Measurements from ENCODE around the gene KRTCAP2. TPM values are rescaled to one million over a fixed set of nuclear protein-coding genes. Genes with fewer than 3 reads are reported as not detected.

KRTCAP2 gene
- total RNA-seq, 1 donor from 2014 or later, result 232 TPM

Other genes with a start within 250 kb of the KRTCAP2 start
- gene PMVK, start 236.6 kb downstream of the KRTCAP2 start, total RNA-seq, result 7.6 and 13.9 TPM in 2 replicates
- 83.9 and 85.2 TPM in 2 replicates for gene PBXIP1, start 217.2 kb downstream of the KRTCAP2 start, total RNA-seq
- gene PYGO2, start 211.5 kb downstream of the KRTCAP2 start, total RNA-seq, result 20.5 and 42.5 TPM in 2 replicates
- 175 and 321 TPM in 2 replicates for gene SHC1, start 202.6 kb downstream of the KRTCAP2 start, total RNA-seq
- 30.4 and 54.5 TPM in 2 replicates for gene CKS1B, start 198.6 kb downstream of the KRTCAP2 start, total RNA-seq
- gene FLAD1, start 190.0 kb downstream of the KRTCAP2 start, total RNA-seq, result 18.3 and 24.2 TPM in 2 replicates
- gene LENEP, start 179.7 kb downstream of the KRTCAP2 start, total RNA-seq, result 0.40 and 0.44 TPM in 2 replicates
- gene ZBTB7B, start 170.5 kb downstream of the KRTCAP2 start, total RNA-seq, result 7.4 and 10.3 TPM in 2 replicates
- gene DCST2, start 139.5 kb downstream of the KRTCAP2 start, total RNA-seq, result 0.20 TPM in 1 of 2 replicates, not detected in the other
- not detected in 2 replicates for gene DCST1, start 139.5 kb downstream of the KRTCAP2 start, total RNA-seq
- gene ADAM15, start 122.0 kb downstream of the KRTCAP2 start, total RNA-seq, result 82.5 and 197 TPM in 2 replicates
- 13.5 and 15.1 TPM in 2 replicates for gene EFNA4, start 109.6 kb downstream of the KRTCAP2 start, total RNA-seq
- 0.79 and 1.3 TPM in 2 replicates for gene EFNA3, start 94.5 kb downstream of the KRTCAP2 start, total RNA-seq
- 127 and 129 TPM in 2 replicates for gene EFNA1, start 45.4 kb downstream of the KRTCAP2 start, total RNA-seq
- 36.9 and 41.8 TPM in 2 replicates for gene SLC50A1, start 37.5 kb downstream of the KRTCAP2 start, total RNA-seq
- 25.5 and 34.9 TPM in 2 replicates for gene DPM3, start 32.8 kb downstream of the KRTCAP2 start, total RNA-seq
- 1.2 and 2.4 TPM in 2 replicates for gene TRIM46, start 545 bp upstream of the KRTCAP2 start, total RNA-seq
- 7.9 and 9.2 TPM in 2 replicates for gene THBS3, start 34.6 kb upstream of the KRTCAP2 start, total RNA-seq
- gene MTX1, start 35.4 kb upstream of the KRTCAP2 start, total RNA-seq, result 28.8 and 31.6 TPM in 2 replicates
- gene ENTREP3, start 82.2 kb upstream of the KRTCAP2 start, total RNA-seq, result 2.4 and 3.0 TPM in 2 replicates
- 24.8 and 34.1 TPM in 2 replicates for gene SCAMP3, start 89.1 kb upstream of the KRTCAP2 start, total RNA-seq
- 12.2 and 24.0 TPM in 2 replicates for gene CLK2, start 100.2 kb upstream of the KRTCAP2 start, total RNA-seq
- gene HCN3, start 104.2 kb upstream of the KRTCAP2 start, total RNA-seq, result 0.44 and 0.60 TPM in 2 replicates
- gene PKLR, start 128.1 kb upstream of the KRTCAP2 start, total RNA-seq, result under 0.01 TPM in 1 of 2 replicates, not detected in the other
- 397 and 432 TPM in 2 replicates for gene FDPS, start 135.6 kb upstream of the KRTCAP2 start, total RNA-seq
- 7.2 and 9.3 TPM in 2 replicates for gene RUSC1, start 147.6 kb upstream of the KRTCAP2 start, total RNA-seq

Data from lung microvascular endothelial cell (primary cell).